Lower lobe of right lung (tissue), 2 donors: ENCODE measurements around the gene GPR50. TPM values are rescaled to one million over a fixed set of nuclear protein-coding genes. Genes with fewer than 3 reads are reported as not detected.

ENCODE experiments used
- ATAC-seq, 2 donors: fragments of 200-7000 bp; cut with Tn5 transposase; one replicate each; pipeline ENCODE4 v1.9.1; 2020 to 2022; ENCODE audit warnings: mild to moderate bottlenecking in 2 of 2, moderate library complexity in 2 of 2
- DNase-seq: peaks from one replicate; pipeline ENCODE4 v3.0.0-alpha.2; 2020
- H3K27ac ChIP-seq: fragments of 200-600 bp; one replicate; pipeline ENCODE4 v1.8.0; 2022
- H3K27me3 ChIP-seq: fragments of 200-600 bp; one replicate; pipeline ENCODE4 v1.8.0; 2022; ENCODE audit warnings: low read depth
- H3K36me3 ChIP-seq: fragments of 200-600 bp; one replicate; pipeline ENCODE4 v1.8.0; 2022; ENCODE audit warnings: mild to moderate bottlenecking
- H3K4me1 ChIP-seq: fragments of 200-600 bp; one replicate; pipeline ENCODE4 v1.8.0; 2022
- H3K4me3 ChIP-seq: fragments of 200-600 bp; one replicate; pipeline ENCODE4 v1.8.0; 2022; ENCODE audit warnings: mild to moderate bottlenecking
- H3K9me3 ChIP-seq: fragments of 200-600 bp; one replicate; pipeline ENCODE4 v1.8.0; 2022
- CTCF ChIP-seq: fragments of 200-600 bp; IDR thresholded peaks from one replicate; pipeline ENCODE4 v1.8.0; 2022; ENCODE audit warnings: antibody characterized with exemption, mild to moderate bottlenecking
- intact Hi-C: fragments of 100-400 bp; cut with DNase I; formaldehyde crosslinking; loops from one replicate; pipeline ENCODE4 v1.11.0; 2022
- total RNA-seq: library from RNA; stranded (reverse); fragmentation: NEBNext Ultra II Directional; extraction: Animal tissue kit (Norgen Biotek cat#: 25700); gene quantifications from one replicate; pipeline ENCODE4 v1.2.1, GENCODE V29; 2021
- donor health status: DM: no; HTN: yes; CAD: no; lungs with severe emphysema.

Gene GPR50
- total RNA-seq, 1 donor from 2014 or later, result not detected

- Histone ChIP-seq H3K4me1 (no peaks in the 10 kb centered on the region), H3K27me3 (no peaks in the 10 kb centered on the region), H3K27ac (no peak overlapping the region), H3K36me3 (no peaks in the 10 kb centered on the region), H3K4me3 (no peak overlapping the region), H3K9me3 (no peaks in the 10 kb centered on the region)
- no peak for DNase-seq
- intact Hi-C loops, result no loop called here
- TF ChIP-seq CTCF, result no peak
- no peak for ATAC-seq
These were observed 21.1 kb upstream of the GPR50 start for GRCh38 chrX:151155234-151155633.

GRCh38 chrX:151161690-151162089 lies 14.7 kb upstream of the GPR50 start:
- H3K27me3 ChIP-seq, result no peaks in the 10 kb centered on the region
- ATAC-seq (no peak), DNase-seq (no peak)
- no peaks in the 10 kb centered on the region for H3K9me3 ChIP-seq
- H3K27ac ChIP-seq, result no peak overlapping the region
- no peak for TF ChIP-seq CTCF
- intact Hi-C loops, result no loop called here
- no peaks in the 10 kb centered on the region for H3K4me1 ChIP-seq
- no peak overlapping the region for H3K4me3 ChIP-seq
- H3K36me3 ChIP-seq, result no peaks in the 10 kb centered on the region

- Histone ChIP-seq H3K4me1 (no peaks in the 10 kb centered on the region), H3K27ac (no peak overlapping the region), H3K4me3 (no peak overlapping the region), H3K36me3 (no peaks in the 10 kb centered on the region), H3K27me3 (no peaks in the 10 kb centered on the region), H3K9me3 (no peaks in the 10 kb centered on the region)
- intact Hi-C loops, result no loop called here
- DNase-seq (no peak), ATAC-seq (no peak)
- TF ChIP-seq CTCF, result no peak
These were observed 8.5 kb upstream of the GPR50 start for GRCh38 chrX:151167791-151168345.

GRCh38 chrX:151169783-151170182 lies 6.6 kb upstream of the GPR50 start:
- ATAC-seq, result no peak
- no peaks in the 10 kb centered on the region for H3K36me3 ChIP-seq
- no peaks in the 10 kb centered on the region for H3K4me1 ChIP-seq
- no peak overlapping the region for H3K4me3 ChIP-seq
- H3K27me3 ChIP-seq, result peaks cover 2% of the 10 kb centered on the region
- H3K9me3 ChIP-seq, result no peaks in the 10 kb centered on the region
- DNase-seq, result no peak
- H3K27ac ChIP-seq, result no peak overlapping the region
- TF ChIP-seq CTCF, result no peak
- intact Hi-C loops, result no loop called here

- H3K4me3 ChIP-seq, result no peak overlapping the region
- ATAC-seq (no peak), DNase-seq (no peak)
- H3K27ac ChIP-seq, result no peak overlapping the region
- intact Hi-C loops, result no loop called here
- H3K4me1 ChIP-seq, result no peaks in the 10 kb centered on the region
- H3K9me3 ChIP-seq, result no peaks in the 10 kb centered on the region
- H3K27me3 ChIP-seq, result peaks cover 13% of the 10 kb centered on the region
- H3K36me3 ChIP-seq, result no peaks in the 10 kb centered on the region
- no peak for TF ChIP-seq CTCF
These were observed 1.7 kb upstream of the GPR50 start for GRCh38 chrX:151174581-151175282.
